Gastroesophageal sphincter (tissue), 4 donors: ENCODE data around the gene AGFG1. TPM values are rescaled to one million over a fixed set of nuclear protein-coding genes. Genes with fewer than 3 reads are reported as not detected.

Experiments
- ATAC-seq: fragments of 150-250 bp; one replicate; pipeline ENCODE4 v1.9.1; 2016; ENCODE audit warnings: mild to moderate bottlenecking, moderate library complexity
- H3K27ac ChIP-seq, 4 donors: fragments of 200-600 bp; sonication (generic) in 3 of 4; 1 replicate in 3 of 4; 2 replicates in 1 of 4; pipeline ENCODE4 v1.5.1; 2016 to 2019
- H3K27me3 ChIP-seq: fragments of 200-600 bp; sonication (generic); one replicate; pipeline ENCODE4 v1.5.1; 2019
- H3K36me3 ChIP-seq, 2 donors: fragments of 200-600 bp; sonication (generic); one replicate each; pipeline ENCODE4 v1.5.1; 2019; ENCODE audit warnings: control low read depth in 1 of 2
- H3K4me1 ChIP-seq, 3 donors: fragments of 200-600 bp; sonication (generic); 1 replicate in 2 of 3; 2 replicates in 1 of 3; pipeline ENCODE4 v1.5.1; 2016 to 2019; ENCODE audit warnings: control low read depth in 2 of 3
- H3K4me3 ChIP-seq, 2 donors: fragments of 200-600 bp; sonication (generic); one replicate each; pipeline ENCODE4 v1.5.1; 2019; ENCODE audit warnings: mild to moderate bottlenecking in 1 of 2, moderate library complexity in 1 of 2
- H3K9me3 ChIP-seq, 3 donors: fragments of 200-600 bp; sonication (generic); one replicate each; pipeline ENCODE4 v1.5.1; 2017 to 2019; ENCODE audit warnings: control low read depth in 2 of 3
- EP300 ChIP-seq: sonication (generic); formaldehyde crosslinking; IDR thresholded peaks from one replicate; pipeline ENCODE4 v1.6.1; 2017; ENCODE audit warnings: antibody characterized with exemption, mild to moderate bottlenecking
- POLR2A ChIP-seq, 2 donors: fragments of 450-650 bp; IDR thresholded peaks; one replicate each; pipeline ENCODE4 v1.6.1; 2017; ENCODE audit warnings: antibody characterized with exemption in 2 of 2, mild to moderate bottlenecking in 2 of 2, moderate library complexity in 1 of 2
- POLR2AphosphoS5 ChIP-seq: sonication (generic); formaldehyde crosslinking; IDR thresholded peaks from one replicate; pipeline ENCODE4 v1.6.1; 2017; ENCODE audit warnings: antibody characterized with exemption
- WGBS, 2 donors: methylation state at CpG; one replicate each; pipeline ENCODE4 v1.1.5; 2018; ENCODE audit warnings: low coverage in 1 of 2; 5-methylcytosine and 5-hydroxymethylcytosine counted together
- total RNA-seq, 4 donors: library from RNA; depleted of rRNA; stranded (reverse); fragments of >200 nt; gene quantifications; one replicate each; pipeline ENCODE4 v1.1.0, GENCODE V29; 2016
- TF ChIP-seq, protein P1 (sequence below), 4 experiments: fragments of 200-600 bp in 2 of 4; fragments of 450-650 bp in 2 of 4; sonication (generic) in 1 of 4; IDR thresholded peaks; one replicate each; pipeline ENCODE4 v1.5.1; 2017 to 2019; ENCODE audit warnings: antibody characterized with exemption in 4 of 4, mild to moderate bottlenecking in 2 of 4, moderate library complexity in 2 of 4

The AGFG1 gene
- total RNA-seq, 4 donors from 2014 or later = 26.0 to 73.1 (median 53.0) TPM

DNA sequence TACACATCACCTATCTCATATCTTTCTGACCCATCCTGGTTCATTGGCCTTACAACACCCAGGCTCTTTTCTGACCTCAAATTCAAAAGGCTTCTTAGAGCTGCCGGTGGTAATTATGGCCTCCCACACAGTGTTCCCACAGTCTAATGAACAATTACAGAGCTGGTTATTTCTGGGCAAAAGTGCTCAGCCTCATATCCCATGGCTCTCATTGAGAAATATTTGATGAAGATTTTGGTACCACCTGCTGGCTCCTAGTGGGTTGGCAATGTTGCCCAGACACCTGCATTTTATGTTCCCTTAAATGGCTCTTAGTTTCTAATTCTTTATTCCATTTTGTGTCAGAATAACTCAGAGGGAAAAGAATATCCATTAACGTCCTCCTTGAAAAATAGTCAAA lies 106.7 kb downstream of the AGFG1 start:
- Histone ChIP-seq H3K9me3 (peaks cover 0 to 17% (median 0%) of the 10 kb centered on the region in 3 donors), H3K36me3 (no peaks in the 10 kb centered on the region), H3K27me3 (peaks cover 5% of the 10 kb centered on the region), H3K4me1 (no peaks in the 10 kb centered on the region), H3K27ac (no peak overlapping the region), H3K4me3 (no peak overlapping the region)
- TF ChIP-seq, protein P1, sequence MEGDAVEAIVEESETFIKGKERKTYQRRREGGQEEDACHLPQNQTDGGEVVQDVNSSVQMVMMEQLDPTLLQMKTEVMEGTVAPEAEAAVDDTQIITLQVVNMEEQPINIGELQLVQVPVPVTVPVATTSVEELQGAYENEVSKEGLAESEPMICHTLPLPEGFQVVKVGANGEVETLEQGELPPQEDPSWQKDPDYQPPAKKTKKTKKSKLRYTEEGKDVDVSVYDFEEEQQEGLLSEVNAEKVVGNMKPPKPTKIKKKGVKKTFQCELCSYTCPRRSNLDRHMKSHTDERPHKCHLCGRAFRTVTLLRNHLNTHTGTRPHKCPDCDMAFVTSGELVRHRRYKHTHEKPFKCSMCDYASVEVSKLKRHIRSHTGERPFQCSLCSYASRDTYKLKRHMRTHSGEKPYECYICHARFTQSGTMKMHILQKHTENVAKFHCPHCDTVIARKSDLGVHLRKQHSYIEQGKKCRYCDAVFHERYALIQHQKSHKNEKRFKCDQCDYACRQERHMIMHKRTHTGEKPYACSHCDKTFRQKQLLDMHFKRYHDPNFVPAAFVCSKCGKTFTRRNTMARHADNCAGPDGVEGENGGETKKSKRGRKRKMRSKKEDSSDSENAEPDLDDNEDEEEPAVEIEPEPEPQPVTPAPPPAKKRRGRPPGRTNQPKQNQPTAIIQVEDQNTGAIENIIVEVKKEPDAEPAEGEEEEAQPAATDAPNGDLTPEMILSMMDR (IDR thresholded peaks at IDR 0.05) = no peak
- TF ChIP-seq POLR2AphosphoS5 (no peak), EP300 (no peak), POLR2A (IDR thresholded peaks at IDR 0.05) (no peak)
- no peak for ATAC-seq
- 71 to 74% methylated on average over 1 to 2 of the region's 2 CpGs for WGBS, 2 donors

DNA sequence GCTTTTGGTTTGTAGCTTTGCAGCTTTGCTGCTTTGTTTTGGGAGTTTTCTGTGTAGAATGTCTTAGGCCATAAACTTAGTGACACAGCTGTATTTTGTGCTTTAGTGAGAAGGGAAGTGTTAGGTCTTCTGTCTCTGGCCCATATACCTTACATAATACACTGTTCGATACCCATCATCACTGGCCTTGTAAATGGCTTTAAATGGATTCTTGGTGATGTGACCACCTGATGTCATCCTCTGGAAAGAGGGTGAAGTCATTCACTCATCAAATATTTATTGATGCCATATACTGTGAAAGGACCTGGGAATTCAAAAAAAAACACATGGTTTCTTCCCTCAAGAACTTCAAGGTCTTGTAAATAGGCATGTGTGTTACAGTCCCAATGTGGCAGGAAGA lies 107.8 kb downstream of the AGFG1 start:
- no peak overlapping the region for H3K27ac ChIP-seq
- H3K27me3 ChIP-seq = peaks cover 5% of the 10 kb centered on the region
- no peak for ATAC-seq
- H3K9me3 ChIP-seq = peaks cover 0 to 21% (median 0%) of the 10 kb centered on the region in 3 donors
- no peaks in the 10 kb centered on the region for H3K4me1 ChIP-seq
- TF ChIP-seq, protein P1 (IDR thresholded peaks at IDR 0.05) = no peak
- no peak for TF ChIP-seq POLR2AphosphoS5
- TF ChIP-seq EP300 = no peak
- TF ChIP-seq POLR2A (IDR thresholded peaks at IDR 0.05) = no peak
- no peaks in the 10 kb centered on the region for H3K36me3 ChIP-seq
- WGBS, 2 donors = 100% methylated on average over 1 of the region's 1 CpG; no CpG with 5 or more reads in 1 of the 2 donors
- no peak overlapping the region for H3K4me3 ChIP-seq

GRCh38 chr2:227582369-227582768 lies 110.4 kb downstream of the AGFG1 start:
- peaks cover 0 to 21% (median 0%) of the 10 kb centered on the region in 3 donors for H3K9me3 ChIP-seq
- no peak for TF ChIP-seq POLR2A (IDR thresholded peaks at IDR 0.05)
- TF ChIP-seq, protein P1 (IDR thresholded peaks at IDR 0.05) = no peak
- H3K36me3 ChIP-seq = no peaks in the 10 kb centered on the region
- H3K4me1 ChIP-seq = no peaks in the 10 kb centered on the region
- no peak overlapping the region for H3K4me3 ChIP-seq
- no peak for ATAC-seq
- peaks cover 5% of the 10 kb centered on the region for H3K27me3 ChIP-seq
- no peak overlapping the region for H3K27ac ChIP-seq

GRCh38 chr2:227592694-227593387 lies 120.9 kb downstream of the AGFG1 start:
- TF ChIP-seq, protein P1 (IDR thresholded peaks at IDR 0.05) = no peak
- TF ChIP-seq POLR2A (IDR thresholded peaks at IDR 0.05) = no peak
- no peak for TF ChIP-seq POLR2AphosphoS5
- no peak for TF ChIP-seq EP300
- 93 to 100% methylated on average over 1 of the region's 1 CpG for WGBS, 2 donors
- Histone ChIP-seq H3K4me3 (no peak overlapping the region), H3K4me1 (no peaks in the 10 kb centered on the region), H3K9me3 (peaks cover 0 to 8% (median 0%) of the 10 kb centered on the region in 3 donors), H3K27ac (no peak overlapping the region), H3K27me3 (peaks cover 19% of the 10 kb centered on the region), H3K36me3 (no peaks in the 10 kb centered on the region)
- ATAC-seq = no peak

- no peak for ATAC-seq
- H3K4me1 ChIP-seq = no peaks in the 10 kb centered on the region
- WGBS, 2 donors = 43 to 73% methylated on average over 1 to 4 of the region's 4 CpGs
- H3K9me3 ChIP-seq = no peaks in the 10 kb centered on the region
- no peak overlapping the region for H3K27ac ChIP-seq
- H3K4me3 ChIP-seq = no peak overlapping the region
- H3K36me3 ChIP-seq = no peaks in the 10 kb centered on the region
- TF ChIP-seq EP300 (no peak), POLR2AphosphoS5 (no peak), POLR2A (IDR thresholded peaks at IDR 0.05) (no peak)
- TF ChIP-seq, protein P1 (IDR thresholded peaks at IDR 0.05) = no peak
- H3K27me3 ChIP-seq = peaks cover 29% of the 10 kb centered on the region
Measured at GRCh38 chr2:227595797-227596196, 123.8 kb downstream of the AGFG1 start.
